ENCODE results near the gene TMEM269. TPM values are rescaled to one million over a fixed set of nuclear protein-coding genes. Genes with fewer than 3 reads are reported as not detected.

The TMEM269 gene
- total and polyA plus RNA-seq, 9 of the 15 experiments (the other 6 are each of a cell fraction or from before 2014, with no cell fraction given): 0.09 to 0.49 (median 0.21) TPM

GRCh38 chr1:42737257-42737656, 47.5 kb upstream of the TMEM269 start:
- ChIA-PET CTCF (ENCODE audit: low intra/inter-chr PET ratio) (interaction anchor here (0.6 kb wide), 1 partner anchor 168 kb away, joined by 3 read pairs; no protein-coding TSS in a partner anchor), POLR2A (interaction anchor here (0.6 to 2.0 kb wide), 3 partner anchors 8 to 1060 kb away, joined by 3 to 14 read pairs (median 4); no protein-coding TSS in a partner anchor)
- Histone ChIP-seq H3K27me3 (ENCODE audit: control insufficient read depth in 2 of 2, insufficient read depth in 2 of 2, low read length in 2 of 2) (peaks cover 7 to 45% of the 10 kb centered on the region in 2 experiments; a peak in 4 of 5 replicates), H3K4me2 (ENCODE audit: insufficient read depth, low read length) (no peak overlapping the region), H3K9ac (ENCODE audit: insufficient read depth in 1 of 2, low read depth in 2 of 2, low read length in 2 of 2) (no peak overlapping the region), H3K36me3 (ENCODE audit: control insufficient read depth, insufficient read depth, low read length) (no peaks in the 10 kb centered on the region), H3K9me1 (ENCODE audit: control insufficient read depth, insufficient read depth, low read length) (peaks cover 5% of the 10 kb centered on the region), H3K79me2 (ENCODE audit: control insufficient read depth, insufficient read depth, low read length) (no peaks in the 10 kb centered on the region), H2AFZ (ENCODE audit: low read depth, low read length) (no peak overlapping the region), H3K4me1 (replicated peaks in 1 of 2; ENCODE audit: control insufficient read depth in 2 of 2, insufficient read depth in 2 of 2, low read length in 2 of 2) (peaks cover 0 to 45% of the 10 kb centered on the region in 2 experiments; a peak in 3 of 5 replicates), H4K20me1 (replicated peaks; ENCODE audit: control insufficient read depth, insufficient read depth, low read length) (peaks cover 5% of the 10 kb centered on the region; the same call in 1 of the 2 replicates), H3K4me3 (no peak overlapping the region), H3K27ac (ENCODE audit: extremely low read depth, low read depth, low read length) (no peak overlapping the region), H3K9me3 (replicated peaks; ENCODE audit: control insufficient read depth, insufficient read depth, low read depth, low read length) (no peaks in the 10 kb centered on the region)
- ATAC-seq: no peak
- FAIRE-seq: no peak
- TF ChIP-seq MTF1 (CRISPR knock-in tag; IDR thresholded peaks at IDR 0.05; ENCODE audit: borderline replicate concordance) (no peak), ZNF124 (CRISPR knock-in tag; IDR thresholded peaks at IDR 0.05) (no peak), PHB (CRISPR knock-in tag; IDR thresholded peaks at IDR 0.05) (no peak), ZNF217 (CRISPR knock-in tag; IDR thresholded peaks at IDR 0.05) (no peak), CTCF (IDR thresholded peaks at IDR 0.05 in 2 of 3, conservative IDR thresholded peaks at IDR 0.05 in 1 of 3; ENCODE audit: insufficient read depth in 2 of 3, low read depth in 1 of 3, low read length in 3 of 3) (peak in 1 of 3 experiments; percentile 16; a peak in 2 of 6 replicates)
- WGBS (ENCODE audit: insufficient coverage, low coverage, missing lambda C conversion rate): 4% methylated on average over 5 of the region's 5 CpGs
- intact Hi-C loops (cut with micrococcal nuclease) (loop anchor here (10.0 kb wide), 2 partner anchors 392 to 592 kb away; no protein-coding TSS in a partner anchor), in situ Hi-C loops (cut with MboI) (loop anchor here (25.0 kb wide), 1 partner anchor 150 kb away; no protein-coding TSS in a partner anchor)
- BruUV-seq (replicated peaks): no TSS peak
- DNase-seq (ENCODE audit: extremely low read depth in 1 of 4, low spot score in 3 of 4): no peak
